DMS79 (cell line): ENCODE measurements around the gene CYP27A1.
"Not testable (repeated sequence)": the region's sequence is repeated elsewhere in the genome, so short reads cannot be mapped to it uniquely, and the experiment has no call there.

Experiments used
- DNase-seq: peaks from one replicate; lab custom pipeline; 2025; lab: John Stamatoyannopoulos, UW

CYP27A1 gene

GRCh38 chr2:218781691-218782527 is at the start of gene CYP27A1:
Gene CYP27A1, plus strand, starts transcription at chr2:218782147. Its CDS starts 36 bp downstream, at chr2:218782183.
- DNase-seq: peak; percentile 15

- no peak for DNase-seq
Measured at GRCh38 chr2:218732761-218733158, 49.2 kb upstream of the CYP27A1 start.

GRCh38 chr2:218733171-218734021 is 48.6 kb upstream of the CYP27A1 start:
- no peak for DNase-seq

DNA sequence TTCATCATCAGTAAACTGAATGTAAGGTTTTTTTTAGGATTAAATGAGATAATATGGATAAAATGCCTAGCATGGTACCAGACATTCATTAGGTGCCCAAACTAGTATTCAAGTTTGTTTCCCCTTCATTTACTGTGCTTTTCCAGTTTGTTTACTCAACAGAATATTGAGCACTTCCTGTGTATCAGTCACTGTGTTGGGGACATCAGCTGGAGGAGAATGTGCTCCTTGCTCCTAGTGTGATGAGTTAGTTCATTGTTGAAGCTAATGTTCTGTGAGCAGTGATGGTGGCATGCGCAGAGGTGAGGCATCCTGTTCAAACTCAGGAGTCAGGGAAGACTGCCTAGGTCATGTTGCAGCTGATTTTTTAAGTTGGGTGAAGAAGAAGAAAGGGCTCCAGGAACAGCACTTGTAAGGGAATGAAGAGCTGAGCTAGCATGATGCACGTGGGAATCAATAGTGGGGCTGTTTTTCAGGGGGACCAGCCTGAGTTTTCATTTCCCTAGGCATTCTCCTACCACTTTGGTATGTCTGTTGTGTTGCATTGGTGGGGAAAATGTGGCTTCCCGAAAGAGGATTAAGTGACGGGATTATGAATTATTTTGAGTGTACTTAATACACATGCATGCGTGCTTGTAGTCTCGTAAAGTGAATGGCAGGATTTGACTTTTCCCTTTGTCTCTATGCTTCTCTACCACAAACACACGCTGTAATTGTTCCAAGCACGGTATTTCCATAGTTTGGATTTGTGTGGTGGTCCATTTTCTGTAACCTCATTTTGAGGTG is 47.6 kb upstream of the CYP27A1 start:
- no peak for DNase-seq

DNA sequence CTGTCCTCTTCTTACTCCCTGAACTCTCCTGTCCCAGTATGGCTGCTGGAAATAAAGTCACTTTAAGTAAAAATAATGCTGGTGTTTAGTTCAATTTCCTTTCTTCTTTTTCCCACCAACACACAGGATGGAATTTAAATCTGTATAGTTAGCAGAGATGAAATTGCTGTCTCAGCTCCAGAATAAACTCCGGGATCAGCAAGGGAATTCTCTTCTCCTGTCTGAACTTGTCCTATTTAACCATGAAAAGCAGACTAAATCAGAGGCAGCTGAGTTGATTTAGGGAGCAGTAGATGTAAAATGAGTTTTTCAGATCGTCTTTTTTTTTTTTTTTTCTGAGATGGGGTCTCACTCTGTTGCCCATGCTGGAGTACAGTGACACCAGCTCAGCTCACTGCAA is 45.4 kb upstream of the CYP27A1 start:
- DNase-seq: no peak

GRCh38 chr2:218743068-218743467 is 38.9 kb upstream of the CYP27A1 start:
- DNase-seq: no peak

DNA sequence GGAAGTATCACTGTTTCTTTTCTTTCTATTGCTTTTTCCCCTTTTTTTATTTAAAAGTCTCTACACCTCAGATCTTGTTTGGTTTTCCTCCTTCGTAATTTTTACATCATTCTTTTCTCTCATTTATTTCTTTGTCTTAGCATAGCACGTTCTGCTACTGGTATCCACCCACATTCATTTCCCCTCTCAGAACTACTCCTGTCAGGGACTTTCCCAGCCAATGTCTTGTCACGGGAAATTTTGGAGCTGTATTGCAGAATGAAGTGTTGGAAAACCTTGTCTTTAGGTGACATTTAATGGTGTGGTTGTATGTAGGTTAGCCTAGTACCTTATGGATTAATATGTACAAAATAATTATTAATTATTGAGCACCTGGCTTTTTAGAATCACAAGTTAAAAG is 37.3 kb upstream of the CYP27A1 start:
- DNase-seq: no peak

GRCh38 chr2:218745160-218745558 is 36.8 kb upstream of the CYP27A1 start:
- DNase-seq: no peak

GRCh38 chr2:218745559-218746469 is 36.1 kb upstream of the CYP27A1 start:
- no peak for DNase-seq

DNA sequence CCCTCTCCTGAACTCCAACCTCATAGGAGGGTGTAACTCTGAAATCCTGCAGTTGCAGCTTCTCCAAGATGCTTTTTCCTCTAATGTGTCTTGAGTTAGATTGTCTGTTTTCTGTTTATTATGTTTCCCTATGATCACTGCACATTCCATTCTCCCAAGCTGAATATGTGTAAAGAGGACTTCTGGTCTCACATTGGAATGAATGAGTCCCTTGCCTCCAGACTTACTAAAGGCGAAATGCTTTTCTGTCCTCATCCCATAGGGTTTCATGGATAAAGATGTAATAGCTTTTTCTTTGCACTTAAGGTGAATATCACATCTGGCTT is 35.5 kb upstream of the CYP27A1 start:
- DNase-seq: no peak

DNA sequence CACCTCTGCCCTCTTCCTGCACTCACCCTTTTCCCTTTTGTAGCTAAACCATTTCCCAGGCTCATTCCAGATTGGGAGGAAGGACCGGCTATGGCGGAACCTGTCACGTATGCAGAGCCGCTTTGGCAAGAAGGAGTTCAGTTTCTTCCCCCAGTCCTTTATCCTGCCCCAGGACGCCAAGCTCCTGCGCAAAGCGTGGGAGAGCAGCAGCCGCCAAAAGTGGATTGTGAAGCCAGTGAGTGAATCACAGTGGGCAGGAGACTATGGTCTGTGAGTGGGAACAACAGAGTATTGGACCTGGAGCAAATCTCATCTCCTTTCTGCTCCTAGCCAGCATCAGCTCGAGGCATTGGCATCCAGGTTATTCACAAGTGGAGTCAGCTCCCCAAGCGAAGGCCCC is 35.0 kb upstream of the CYP27A1 start:
- DNase-seq: no peak

- DNase-seq: no peak
Measured at GRCh38 chr2:218748741-218749441, 33.1 kb upstream of the CYP27A1 start.

- DNase-seq: no peak
Measured at GRCh38 chr2:218754201-218754600, 27.7 kb upstream of the CYP27A1 start.

GRCh38 chr2:218754781-218755180 is 27.2 kb upstream of the CYP27A1 start:
- DNase-seq: no peak

DNA sequence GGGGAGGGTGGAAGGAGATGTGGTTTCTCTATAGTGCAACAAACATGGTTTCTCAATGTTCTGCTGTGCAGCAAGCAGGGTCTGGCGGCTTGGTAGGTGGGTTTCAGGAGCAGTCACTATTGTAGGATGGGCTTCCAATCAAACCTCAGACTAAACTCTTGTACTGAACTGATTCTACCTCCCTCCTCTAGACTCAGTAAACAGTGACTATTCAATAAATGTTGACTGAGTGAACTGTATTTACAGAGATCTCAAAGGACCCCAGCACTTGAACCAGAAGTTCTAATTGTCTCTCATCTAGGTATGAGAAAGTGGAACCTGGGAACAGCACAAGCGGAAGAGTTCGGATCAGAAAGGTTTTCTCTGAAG is 26.8 kb upstream of the CYP27A1 start:
- DNase-seq: no peak

- DNase-seq: no peak
Measured at GRCh38 chr2:218755567-218756404, 26.2 kb upstream of the CYP27A1 start.

GRCh38 chr2:218756599-218757377 is 25.2 kb upstream of the CYP27A1 start:
- no peak for DNase-seq

- DNase-seq: no peak
Measured at GRCh38 chr2:218761795-218762194, 20.2 kb upstream of the CYP27A1 start.

GRCh38 chr2:218772759-218773158 is 9.2 kb upstream of the CYP27A1 start:
- DNase-seq: not testable (repeated sequence)
